GM23338 (cell line): ENCODE data around the gene SNRPD3. TPM values are rescaled to one million over a fixed set of nuclear protein-coding genes. Genes with fewer than 3 reads are reported as not detected.

ENCODE experiments used
- ATAC-seq: fragments of 200-7000 bp; cut with Tn5 transposase; 3 replicates; pipeline ENCODE4 v1.9.1; 2020
- DNase-seq: peaks from one replicate; pipeline ENCODE4 v3.0.0-alpha.2; 2015; ENCODE audit warnings: low spot score
- H2AFZ ChIP-seq: fragments of 200-600 bp; sonication (generic); 2 replicates; pipeline ENCODE4 v1.8.0; 2016; ENCODE audit warnings: antibody characterized with exemption, mild to moderate bottlenecking, moderate library complexity
- H3F3A ChIP-seq: fragments of 200-600 bp; sonication (generic); replicated peaks from 2 replicates; pipeline ENCODE4 v1.8.0; 2017; ENCODE audit warnings: antibody characterized with exemption, mixed run types, low read depth
- H3K27ac ChIP-seq: fragments of 200-600 bp; sonication (generic); 2 replicates; pipeline ENCODE4 v1.6.1; 2016; ENCODE audit warnings: low read depth
- H3K27me3 ChIP-seq: fragments of 200-600 bp; sonication (generic); 2 replicates; pipeline ENCODE4 v1.8.0; 2016; ENCODE audit warnings: mild to moderate bottlenecking, mixed run types, moderate library complexity; ENCODE audit not compliant: insufficient read depth
- H3K36me3 ChIP-seq: fragments of 200-600 bp; sonication (generic); 2 replicates; pipeline ENCODE4 v1.8.0; 2016; ENCODE audit warnings: mild to moderate bottlenecking; ENCODE audit not compliant: insufficient read depth
- H3K4me1 ChIP-seq: fragments of 200-600 bp; sonication (generic); 2 replicates; pipeline ENCODE4 v1.8.0; 2016; ENCODE audit warnings: mild to moderate bottlenecking, moderate library complexity; ENCODE audit not compliant: insufficient read depth
- H3K4me2 ChIP-seq: fragments of 200-600 bp; sonication (generic); 2 replicates; pipeline ENCODE4 v1.7.1; 2017; ENCODE audit warnings: mixed run types
- H3K4me3 ChIP-seq: fragments of 200-600 bp; sonication (generic); 2 replicates; pipeline ENCODE4 v1.6.1; 2016; ENCODE audit warnings: mixed run types
- H3K79me2 ChIP-seq: fragments of 200-600 bp; sonication (generic); replicated peaks from 2 replicates; pipeline ENCODE4 v1.8.0; 2017; ENCODE audit warnings: mild to moderate bottlenecking; ENCODE audit not compliant: insufficient read depth
- H3K9me2 ChIP-seq: fragments of 200-600 bp; sonication (generic); 2 replicates; pipeline ENCODE4 v1.8.0; 2017; ENCODE audit not compliant: insufficient read depth
- H4K20me1 ChIP-seq: fragments of 200-600 bp; sonication (generic); replicated peaks from 2 replicates; pipeline ENCODE4 v1.8.0; 2017; ENCODE audit warnings: mild to moderate bottlenecking; ENCODE audit not compliant: insufficient read depth
- H3K27ac Mint-ChIP-seq: 2 replicates; pipeline ENCODE4 v1.8.0; 2020; ENCODE audit warnings: inconsistent platforms, mild to moderate bottlenecking, moderate library complexity, mixed read lengths
- H3K27me3 Mint-ChIP-seq: 3 replicates; pipeline ENCODE4 v1.8.0; 2022; ENCODE audit warnings: low read depth, mild to moderate bottlenecking, moderate library complexity, mixed read lengths, inconsistent platforms; ENCODE audit not compliant: insufficient read depth, poor library complexity
- H3K36me3 Mint-ChIP-seq: 3 replicates; pipeline ENCODE4 v1.8.0; 2021; ENCODE audit warnings: low read depth, mild to moderate bottlenecking, inconsistent platforms, moderate library complexity, mixed read lengths
- H3K4me1 Mint-ChIP-seq: 3 replicates; pipeline ENCODE4 v1.8.0; 2020; ENCODE audit warnings: mild to moderate bottlenecking, inconsistent platforms, mixed read lengths
- H3K4me3 Mint-ChIP-seq: 3 replicates; pipeline ENCODE4 v1.8.0; 2021; ENCODE audit warnings: moderate library complexity, mild to moderate bottlenecking, inconsistent platforms, mixed read lengths
- H3K9me3 Mint-ChIP-seq: 3 replicates; pipeline ENCODE4 v1.8.0; 2020; ENCODE audit warnings: moderate library complexity, mild to moderate bottlenecking, inconsistent platforms, mixed read lengths
- CTCF ChIP-seq, 2 experiments: fragments of 200-600 bp in 1 of 2; sonication (generic) in 1 of 2; conservative IDR thresholded peaks; 2 replicates each; pipeline versions ENCODE4 v1.5.1 to v1.6.1; 2016 to 2017; ENCODE audit warnings: antibody characterized with exemption in 2 of 2, low read depth in 2 of 2, mild to moderate bottlenecking in 2 of 2, moderate library complexity in 1 of 2
- EZH2 ChIP-seq: fragments of 200-600 bp; sonication (generic); IDR thresholded peaks from one replicate; pipeline ENCODE4 v1.8.0; 2017; ENCODE audit warnings: antibody characterized with exemption, mild to moderate bottlenecking, low read depth; ENCODE audit not compliant: unreplicated experiment
- NANOG ChIP-seq: IDR thresholded peaks from 2 replicates; pipeline ENCODE4 v1.6.1; 2016; ENCODE audit warnings: antibody characterized with exemption, borderline replicate concordance
- POLR2AphosphoS5 ChIP-seq: IDR thresholded peaks from 2 replicates; pipeline ENCODE4 v1.6.1; 2016; ENCODE audit warnings: antibody characterized with exemption, low read depth
- ZNF114 ChIP-seq: fragments of 250-450 bp; sonication (Bioruptor Pico); IDR thresholded peaks from 2 replicates; pipeline ENCODE4 v1.5.0; 2020; ENCODE audit warnings: mild to moderate bottlenecking, moderate library complexity
- ZNF331 ChIP-seq: fragments of 250-450 bp; sonication (Bioruptor Pico); IDR thresholded peaks from 2 replicates; pipeline ENCODE4 v1.5.0; 2020; ENCODE audit warnings: low read depth, mild to moderate bottlenecking, moderate library complexity
- ZNF462 ChIP-seq: fragments of 250-450 bp; sonication (Bioruptor Pico); IDR thresholded peaks from 2 replicates; pipeline ENCODE4 v1.5.0; 2020; ENCODE audit warnings: mild to moderate bottlenecking, moderate library complexity
- polyA plus RNA-seq: library from polyadenylated mRNA; unstranded; fragments of >200 nt; fragmentation: Nextera tagmentation; extraction: Ambion mirVana; gene quantifications from 2 replicates; pipeline ENCODE4 v1.2.1, GENCODE V29; 2016
- total RNA-seq: library from RNA; depleted of rRNA; stranded (reverse); fragments of >200 nt; shearing (Covaris generic); gene quantifications from 2 replicates; pipeline ENCODE4 v1.2.3, GENCODE V29; 2014

Gene SNRPD3
- total and polyA plus RNA-seq, 2 experiments from 2014 or later = 314 to 375 TPM

- TF ChIP-seq ZNF462 (CRISPR knock-in tag) (no peak), CTCF (conservative IDR thresholded peaks at IDR 0.05; ENCODE audit: low read depth in 2 of 2) (no peak), NANOG (no peak), EZH2 (no peak), ZNF114 (no peak), POLR2AphosphoS5 (no peak)
These were observed 33.8 kb downstream of the SNRPD3 start (continued) for GRCh38 chr22:24589518-24590030.

- H3K27me3 ChIP-seq = no peaks in the 10 kb centered on the region
- H3K4me1 ChIP-seq = peaks cover 7% of the 10 kb centered on the region; the same call in 1 of the 2 replicates
- Mint-ChIP-seq H3K27ac (no peak overlapping the region), H3K4me3 (no peak overlapping the region), H3K27me3 (peaks cover 10% of the 10 kb centered on the region), H3K9me3 (no peaks in the 10 kb centered on the region), H3K36me3 (no peaks in the 10 kb centered on the region), H3K4me1 (peaks cover 18% of the 10 kb centered on the region)
- H3K4me2 ChIP-seq = no peak overlapping the region
- no peaks in the 10 kb centered on the region for H3K79me2 ChIP-seq
- H3K4me3 ChIP-seq = no peak overlapping the region
- H4K20me1 ChIP-seq = no peaks in the 10 kb centered on the region
- no peaks in the 10 kb centered on the region for H3K36me3 ChIP-seq
- no peak overlapping the region for H2AFZ ChIP-seq
- H3F3A ChIP-seq = no peaks in the 10 kb centered on the region
- ATAC-seq (no peak), DNase-seq (no peak)
- H3K9me2 ChIP-seq = no peaks in the 10 kb centered on the region
- no peak overlapping the region for H3K27ac ChIP-seq
- no peak for TF ChIP-seq POLR2AphosphoS5
- no peak for TF ChIP-seq ZNF462 (CRISPR knock-in tag)
- TF ChIP-seq ZNF331 (CRISPR knock-in tag) = no peak
These were observed 34.9 kb downstream of the SNRPD3 start for GRCh38 chr22:24590596-24591173.
